Astrocyte of the hippocampus (primary cell): ENCODE results near the gene MTA3.
"Not testable (repeated sequence)": the region's sequence is repeated elsewhere in the genome, so short reads cannot be mapped to it uniquely, and the experiment has no call there.

Experiments
- DNase-seq: peaks from one replicate; pipeline ENCODE4 v3.0.0; 2011; ENCODE audit warnings: low read depth, low spot score

The MTA3 gene

DNA sequence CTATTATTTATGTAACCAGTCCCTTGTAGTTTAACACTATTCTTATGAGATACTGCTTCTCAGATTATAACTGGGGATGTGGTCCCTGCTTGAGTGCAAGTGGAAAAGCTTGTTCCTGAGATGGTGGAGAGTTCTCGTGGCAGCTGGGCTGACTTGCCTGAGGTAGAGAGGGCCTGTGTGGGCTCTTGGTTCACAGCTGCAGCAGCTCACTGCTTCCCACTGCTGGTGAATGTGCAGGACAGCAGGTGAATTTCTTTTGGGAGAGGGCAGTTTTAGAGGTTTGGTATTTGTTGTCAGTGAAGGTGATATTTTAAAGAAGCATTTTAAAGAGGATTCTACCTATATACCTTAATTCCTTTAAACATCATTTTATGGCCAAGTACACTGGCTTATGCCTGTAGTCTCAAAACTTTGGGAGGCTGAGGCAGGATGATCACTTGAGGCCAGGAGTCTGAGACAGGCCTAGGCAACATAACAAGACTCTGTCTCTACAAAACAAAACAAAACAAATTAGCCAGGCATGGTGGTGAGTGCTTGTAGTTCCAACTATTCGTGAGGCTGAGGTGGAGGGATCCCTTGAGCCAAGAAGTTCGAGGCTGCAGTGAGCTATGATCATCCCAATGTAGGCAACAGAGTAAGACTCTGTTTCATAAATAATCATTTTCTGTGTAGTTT is 94.8 kb downstream of the MTA3 start:
- DNase-seq = peak; percentile 86

DNA sequence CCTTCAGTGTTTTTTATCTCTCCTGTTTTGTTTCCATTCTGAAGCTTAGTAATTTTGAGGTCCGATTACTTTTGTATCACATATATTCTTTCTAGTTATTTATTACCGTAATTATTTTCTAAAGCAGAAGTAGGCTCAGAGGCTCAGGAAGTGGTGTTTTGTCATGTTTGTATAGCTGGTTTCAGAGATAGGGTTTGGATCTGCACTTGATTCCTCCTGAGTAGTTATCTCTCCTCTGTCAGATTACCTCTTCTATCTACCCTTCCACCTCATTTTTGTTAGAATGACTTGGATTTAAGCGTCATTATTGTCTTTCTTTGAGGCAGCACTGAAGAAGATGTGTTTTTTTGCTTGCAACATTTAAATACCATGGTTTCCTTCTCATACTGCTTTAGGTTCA is 95.4 kb downstream of the MTA3 start:
- no peak for DNase-seq

DNA sequence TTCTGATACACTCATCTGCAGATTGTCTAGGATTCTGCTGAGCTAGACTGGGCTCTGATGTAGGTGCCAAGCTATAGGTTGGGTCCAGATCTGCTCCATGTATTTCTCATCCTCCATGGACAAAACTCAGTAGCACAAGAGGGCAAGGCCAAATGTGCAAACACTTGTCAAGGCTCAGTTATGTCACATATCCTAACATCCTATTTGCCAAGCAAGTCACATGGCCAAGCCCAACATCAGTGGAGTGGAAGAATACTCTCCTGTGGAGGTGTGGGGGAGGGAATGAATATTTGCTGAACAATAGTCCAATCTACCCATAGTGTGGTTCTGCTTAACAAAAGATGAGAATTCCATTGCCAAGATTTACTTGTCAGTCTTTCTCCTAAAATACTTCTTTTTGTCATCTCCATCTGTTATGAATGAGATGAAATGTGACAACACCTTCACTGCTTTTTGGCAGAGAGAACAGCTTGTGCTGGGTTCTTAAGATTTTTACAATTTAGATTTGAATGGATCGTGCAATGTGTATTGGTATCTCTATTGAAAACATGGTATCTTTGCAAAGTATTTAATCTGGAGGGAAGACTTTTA is 105.7 kb downstream of the MTA3 start:
- no peak for DNase-seq

DNA sequence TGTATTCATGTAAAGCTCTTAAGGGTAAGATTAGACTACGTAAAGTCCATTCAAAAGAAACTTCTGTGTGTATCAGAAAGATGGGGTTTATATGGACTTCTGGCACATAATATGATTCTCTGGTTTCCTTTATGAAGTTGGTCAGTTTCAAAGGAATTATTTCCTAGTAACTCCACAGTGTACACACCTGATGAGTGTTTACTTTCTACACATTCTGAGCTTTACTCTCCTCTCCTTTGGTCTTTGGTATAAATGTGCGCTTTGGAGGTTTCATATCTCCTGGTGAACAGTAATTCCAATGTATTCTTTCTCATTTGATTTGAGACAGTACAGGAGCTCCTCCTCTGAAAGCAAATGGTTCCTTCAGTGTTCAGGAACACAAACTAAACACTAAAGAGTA is 107.4 kb downstream of the MTA3 start:
- DNase-seq = no peak

DNA sequence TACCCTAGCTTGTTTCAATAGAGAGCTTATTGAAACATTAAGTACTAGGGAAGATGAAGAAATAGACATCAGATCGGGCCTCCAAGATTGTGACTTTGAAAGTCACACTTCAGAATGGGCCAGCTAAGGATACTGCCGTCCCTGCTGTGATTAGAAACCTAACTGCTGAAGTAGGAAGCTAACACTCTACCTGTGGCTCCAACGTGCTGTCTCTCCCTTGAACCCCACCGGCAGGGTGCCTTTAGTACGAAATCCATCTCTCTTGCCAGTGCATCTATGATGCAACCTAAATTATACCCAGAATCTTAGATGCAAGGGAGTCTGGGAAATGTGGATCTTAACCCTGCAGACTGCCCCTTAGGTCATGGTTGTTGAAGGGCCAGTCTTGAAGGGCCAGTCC is 116.9 kb downstream of the MTA3 start:
- DNase-seq = no peak

DNA sequence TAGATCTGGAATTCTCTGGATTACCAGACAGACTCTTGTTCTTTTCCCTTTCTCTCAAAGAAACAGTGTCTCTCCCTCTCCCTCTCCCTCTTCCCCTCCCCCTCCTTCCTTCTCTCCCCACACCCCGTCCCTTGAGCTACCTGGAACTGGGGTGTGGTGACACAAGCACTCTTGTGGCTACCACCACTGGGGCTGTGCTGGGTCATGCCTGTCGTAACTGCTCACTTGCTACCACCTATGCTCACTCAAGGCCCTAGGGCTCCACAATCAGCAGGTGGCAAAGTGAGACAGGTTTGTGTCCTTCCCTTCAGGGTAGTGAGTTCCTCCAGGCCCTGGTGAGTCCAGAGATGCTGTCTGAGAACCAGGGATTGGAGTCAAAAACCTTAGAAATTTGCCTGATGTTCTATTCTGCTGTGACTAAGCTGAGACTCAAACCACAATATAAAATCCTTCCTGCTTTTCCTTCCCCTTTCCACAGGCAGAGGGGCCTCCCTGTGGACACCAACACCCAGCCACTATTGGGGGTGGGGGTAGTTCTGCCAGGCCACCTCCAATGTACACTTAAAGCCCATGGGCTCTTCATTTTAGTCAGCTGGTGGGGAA is 124.7 kb downstream of the MTA3 start:
- DNase-seq = peak; percentile 16

DNA sequence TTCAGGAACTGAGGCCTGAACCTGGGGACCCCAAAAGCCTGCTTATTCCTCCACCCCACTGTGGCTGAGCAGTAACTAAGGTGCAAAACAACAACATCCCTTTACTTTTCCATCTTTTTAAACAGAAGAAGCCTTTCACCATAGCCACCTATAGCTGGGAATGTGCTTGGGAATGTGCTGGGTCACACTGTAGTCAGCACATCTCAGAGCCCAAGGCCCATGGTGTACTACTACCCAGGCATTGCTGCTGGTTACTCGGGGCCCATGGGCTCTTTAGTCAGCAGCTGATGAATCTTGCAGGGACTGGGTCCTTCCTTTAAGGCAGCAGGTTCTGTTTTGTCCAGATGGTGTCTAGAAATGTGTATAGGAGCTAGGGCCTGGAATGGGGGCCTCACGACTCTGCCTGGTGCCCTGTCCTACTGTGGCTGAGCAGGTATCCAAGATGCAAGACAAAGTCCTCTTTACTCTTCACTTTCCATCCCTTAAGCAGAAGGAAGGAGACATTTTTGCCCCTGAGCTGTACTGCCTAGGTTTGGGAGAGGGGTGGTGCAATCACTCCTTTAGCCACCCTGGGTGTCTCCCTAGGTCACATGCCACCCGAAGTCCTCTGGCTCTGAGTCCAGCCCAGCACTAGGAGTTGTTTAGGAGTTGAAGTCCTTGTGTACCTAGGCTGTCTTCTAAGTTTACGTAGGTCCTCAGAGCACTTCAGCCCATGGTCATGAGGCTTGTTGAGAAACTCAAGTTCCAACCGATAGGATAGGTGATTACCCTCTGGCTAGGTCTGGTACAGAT is 125.5 kb downstream of the MTA3 start:
- DNase-seq = no peak

DNA sequence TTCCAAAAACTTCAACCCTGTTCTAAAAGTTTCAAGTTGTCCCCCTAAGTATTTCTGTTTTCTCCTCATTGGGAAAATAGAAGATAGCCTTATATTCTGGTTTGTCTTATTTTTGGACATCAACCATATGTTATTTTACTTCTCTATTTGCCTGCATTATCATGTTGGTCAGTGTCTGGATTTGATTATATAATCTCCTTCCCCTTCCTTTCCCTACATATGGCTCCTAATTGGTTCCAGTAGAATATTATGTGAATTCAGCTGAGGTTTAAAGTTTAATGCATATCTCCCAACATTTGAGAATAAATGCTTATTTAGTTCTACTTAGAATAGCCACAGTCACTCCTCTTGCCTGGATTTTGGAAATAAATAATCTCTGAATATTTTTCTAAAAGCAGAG is 128.6 kb downstream of the MTA3 start:
- no peak for DNase-seq

DNA sequence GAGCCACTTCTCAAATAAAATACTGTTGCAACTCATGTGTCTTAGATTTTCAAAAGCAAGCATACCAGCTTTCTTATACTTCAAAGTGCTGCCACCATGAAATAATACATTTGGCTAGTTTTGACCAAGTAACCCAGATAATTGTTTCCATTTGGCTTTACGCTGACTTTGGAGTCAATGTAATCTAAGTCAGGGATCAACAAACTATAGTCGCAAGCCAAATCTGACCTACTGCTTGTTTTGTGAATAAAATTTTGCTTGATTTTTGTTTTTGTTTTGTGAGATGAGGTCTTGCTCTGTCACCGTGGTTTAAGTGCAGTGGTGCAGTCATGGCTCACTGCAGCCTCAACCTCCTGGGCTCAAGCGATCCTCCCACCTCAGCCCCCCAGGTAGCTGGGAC is 130.5 kb downstream of the MTA3 start:
- no peak for DNase-seq

DNA sequence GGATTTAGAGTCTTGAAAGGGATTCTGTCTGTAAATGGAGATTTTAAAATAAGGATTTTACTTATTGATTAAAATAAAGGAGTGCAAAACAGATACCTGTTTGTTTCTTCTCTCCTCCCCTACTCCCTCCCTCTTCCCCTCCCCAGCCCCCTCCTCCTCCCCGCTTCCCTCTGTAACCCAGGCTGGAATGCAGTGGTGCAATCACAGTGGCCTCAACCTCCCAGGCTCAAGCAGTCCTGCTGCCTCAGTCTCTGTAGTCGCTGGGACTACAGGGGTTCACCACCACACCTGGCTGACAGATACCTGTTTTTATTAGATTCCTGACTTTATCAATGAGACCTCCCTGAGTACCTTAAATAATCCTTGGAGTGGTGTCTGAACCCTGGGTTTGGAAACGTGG is 138.4 kb downstream of the MTA3 start:
- peak; percentile 13 for DNase-seq

DNA sequence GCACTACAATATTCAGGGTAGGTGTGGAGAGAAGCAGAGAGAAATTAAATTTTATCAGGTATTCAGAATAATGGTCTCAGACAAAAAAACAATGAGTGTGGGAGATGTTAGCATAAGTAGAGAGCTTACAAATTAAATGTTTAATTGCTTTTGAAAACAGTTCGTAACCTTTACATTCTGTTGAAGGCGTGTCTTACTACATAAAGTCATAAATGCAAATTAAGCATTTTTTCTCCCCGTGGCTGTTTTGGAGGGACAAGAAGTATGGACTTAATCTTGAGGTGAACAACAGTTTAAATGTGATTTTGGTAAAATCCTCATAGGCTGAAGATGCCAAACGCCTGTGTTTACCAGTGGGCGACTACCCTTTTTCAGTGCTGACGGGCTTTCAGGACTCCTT is 139.7 kb downstream of the MTA3 start:
- DNase-seq = no peak

DNA sequence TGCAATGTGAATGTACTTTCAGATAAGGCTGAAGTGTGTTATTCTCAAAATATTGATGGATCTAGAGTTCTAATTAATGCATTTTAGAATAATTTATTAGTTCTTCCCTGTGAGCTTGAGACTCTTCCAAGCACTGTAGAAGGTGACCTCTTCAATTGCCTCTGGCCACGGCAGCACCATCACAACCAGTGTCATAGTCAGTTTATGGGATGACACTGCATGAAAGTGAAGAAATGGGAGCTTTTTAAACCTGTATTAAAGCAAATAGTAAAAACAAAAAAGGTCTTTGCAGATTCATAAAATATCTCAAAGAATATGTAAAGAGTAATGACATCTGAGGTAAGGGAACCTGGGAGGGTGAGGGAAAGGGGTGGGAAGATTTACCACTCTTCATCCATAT is 143.5 kb downstream of the MTA3 start:
- DNase-seq = no peak

DNA sequence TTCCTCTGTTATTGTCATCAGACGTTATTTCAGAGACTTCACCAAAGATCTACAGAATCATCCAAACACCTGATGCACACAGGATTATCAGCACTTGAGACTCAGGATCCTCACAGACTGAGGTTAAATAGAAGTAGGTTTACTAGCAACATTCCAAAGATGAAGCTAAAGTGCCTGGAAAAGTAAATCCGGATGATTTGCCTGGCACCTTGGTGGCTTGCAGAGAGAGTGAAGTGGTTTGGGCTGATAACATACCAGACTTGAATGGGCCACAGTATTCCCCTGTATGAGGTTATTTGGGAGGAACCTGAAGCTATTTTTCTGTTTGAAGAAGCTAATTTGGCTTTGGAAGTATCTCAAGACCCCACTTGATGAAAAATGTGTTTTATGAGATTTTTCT is 144.5 kb downstream of the MTA3 start:
- DNase-seq = no peak

DNA sequence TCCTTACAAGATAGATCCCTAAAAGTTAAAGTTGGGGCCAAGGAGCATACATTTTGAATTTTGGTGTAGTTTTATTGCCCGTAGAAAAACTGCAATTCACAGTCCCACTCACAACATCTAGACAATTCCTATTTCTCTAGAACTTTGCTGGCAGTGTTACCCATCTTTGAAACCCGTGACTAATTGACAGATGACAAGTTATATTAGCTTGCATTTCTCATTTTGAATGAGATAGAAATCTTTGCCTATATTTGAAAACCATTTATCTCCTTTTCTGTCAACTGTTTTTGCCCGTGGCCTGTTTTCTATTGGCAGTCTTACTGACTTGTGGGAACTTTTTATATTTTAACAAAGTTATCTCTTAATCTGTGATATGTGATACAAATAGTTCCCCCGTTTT is 145.5 kb downstream of the MTA3 start:
- DNase-seq = no peak

DNA sequence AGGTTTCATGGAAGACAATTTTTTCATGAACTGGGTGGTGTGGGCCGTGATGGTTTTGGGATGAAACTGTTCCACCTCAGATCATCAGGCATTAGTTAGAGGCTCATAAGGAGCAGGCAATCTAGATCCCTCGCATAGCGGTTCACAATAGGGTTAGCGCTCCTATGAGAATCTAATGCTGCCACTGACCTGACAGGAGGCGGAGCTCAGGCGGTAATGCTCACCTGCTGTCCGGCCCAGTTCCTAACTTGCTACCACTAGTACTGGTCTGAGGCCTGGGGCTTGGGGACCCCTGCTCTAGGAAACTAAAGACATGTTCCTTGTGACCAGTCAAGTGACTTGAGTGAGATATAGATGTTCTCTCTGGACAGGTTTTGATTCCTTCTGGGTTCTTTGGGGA is 146.3 kb downstream of the MTA3 start:
- no peak for DNase-seq

DNA sequence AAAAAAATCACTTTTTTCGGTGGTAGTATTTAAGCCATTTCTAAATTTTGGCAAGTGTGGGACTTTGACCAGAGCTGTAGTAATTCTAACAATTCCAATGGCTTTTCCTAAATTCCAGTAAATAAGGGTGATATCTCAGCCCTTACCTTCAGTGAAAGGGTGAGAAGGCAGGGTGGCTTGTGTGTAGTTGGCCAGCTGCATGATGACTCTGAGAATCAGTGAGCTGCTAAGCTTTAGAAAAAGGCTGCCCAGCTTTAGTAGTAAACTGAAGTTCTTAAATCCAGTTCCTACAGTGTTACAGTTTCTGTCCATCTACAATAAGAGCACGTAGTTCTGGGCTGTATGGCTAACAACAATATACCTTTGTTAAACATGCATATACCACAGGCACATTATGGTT is 153.5 kb downstream of the MTA3 start:
- no peak for DNase-seq

DNA sequence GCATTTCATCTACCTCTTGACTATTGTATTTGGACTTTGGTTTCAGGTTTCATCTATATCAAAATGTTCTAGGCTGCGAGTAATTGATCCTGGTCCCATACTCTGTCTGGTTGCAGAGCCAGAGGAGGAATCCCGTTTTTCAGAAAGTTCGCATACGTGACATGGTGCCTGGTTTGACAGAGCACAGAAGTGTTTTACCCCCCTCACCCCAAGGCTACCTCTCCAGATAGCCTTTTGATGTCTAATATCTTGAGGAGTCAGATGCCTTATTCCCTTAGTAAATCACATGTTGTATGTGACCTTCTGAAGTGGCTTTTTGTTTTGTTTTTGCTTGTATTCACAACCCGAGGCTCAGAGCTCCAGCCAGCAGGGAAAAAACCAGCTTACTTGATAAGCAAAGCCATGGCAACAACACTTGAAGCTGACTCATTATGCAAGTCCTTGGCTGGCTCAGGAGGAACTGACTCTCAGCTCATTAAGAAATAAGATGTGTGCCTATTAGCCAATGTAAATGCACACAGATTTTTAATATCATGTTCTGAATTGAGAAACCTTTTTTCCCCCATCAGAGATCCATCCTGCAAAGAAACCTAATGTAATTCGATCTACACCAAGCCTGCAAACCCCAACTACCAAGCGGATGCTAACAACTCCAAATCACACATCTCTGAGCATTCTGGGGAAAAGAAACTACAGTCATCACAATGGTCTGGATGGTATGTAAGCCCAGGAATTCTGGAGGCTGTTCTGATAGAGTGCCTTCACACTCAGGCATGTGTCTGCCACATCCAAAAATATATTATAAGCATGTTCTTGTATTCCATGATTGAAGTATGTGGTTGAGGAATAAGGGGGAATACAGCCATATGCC is 154.1 kb downstream of the MTA3 start:
- peak; percentile 93 for DNase-seq

DNA sequence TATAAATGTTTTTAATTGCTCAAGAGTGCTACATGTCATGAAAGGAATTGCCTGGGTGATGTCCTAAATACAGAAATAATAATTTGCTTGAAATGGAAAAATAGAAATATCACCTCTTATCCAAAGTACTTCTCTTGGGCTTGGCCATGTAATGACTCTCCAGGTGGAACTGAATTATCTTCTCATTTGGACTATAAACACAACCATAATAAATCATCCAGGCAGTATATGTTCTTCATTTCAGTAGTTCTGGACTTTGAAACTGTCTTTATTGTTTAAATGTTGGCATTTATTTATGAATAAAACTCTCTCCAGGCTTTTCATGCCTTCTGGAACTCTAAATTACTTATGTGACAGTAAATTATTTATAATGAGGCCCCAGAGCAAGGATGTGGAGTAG is 155.0 kb downstream of the MTA3 start:
- DNase-seq = no peak

DNA sequence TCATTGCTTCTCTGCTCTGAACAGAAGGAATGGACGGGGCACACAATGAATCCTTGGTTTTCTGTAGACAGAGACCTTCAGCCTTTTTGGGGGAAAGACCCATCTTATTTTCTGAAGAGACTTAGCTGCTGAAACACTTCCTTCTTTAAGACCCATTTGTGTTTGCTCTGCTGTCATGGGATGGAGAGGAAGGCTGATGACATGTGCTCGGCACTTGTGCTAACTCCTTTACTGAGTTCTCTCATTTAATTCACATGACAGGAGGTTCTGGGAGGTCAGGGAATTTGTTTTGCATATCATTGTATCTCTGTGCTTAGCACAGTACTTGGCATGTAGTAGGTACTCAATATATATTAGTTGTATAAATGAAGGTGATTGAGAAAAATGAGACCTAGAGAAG is 156.5 kb downstream of the MTA3 start:
- DNase-seq = no peak

DNA sequence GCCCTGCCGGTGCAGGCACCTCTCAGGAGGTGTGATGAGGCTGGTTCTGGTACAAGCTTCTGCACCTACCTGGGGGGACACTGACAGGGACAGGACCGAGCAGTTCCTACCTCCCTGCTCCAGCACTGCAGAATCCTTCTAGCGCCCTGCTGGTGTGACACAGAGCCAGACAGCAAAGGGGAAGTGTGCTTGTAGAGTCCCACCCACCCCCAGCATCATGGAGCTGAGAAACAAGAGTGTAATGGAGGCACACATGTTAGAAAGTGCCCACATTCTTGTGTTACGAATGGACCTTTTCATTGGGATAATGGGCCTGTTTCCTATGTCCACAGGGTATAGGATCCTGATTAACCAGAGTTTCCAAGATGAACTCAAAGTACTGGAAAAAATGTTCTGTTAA is 157.2 kb downstream of the MTA3 start:
- no peak for DNase-seq

DNA sequence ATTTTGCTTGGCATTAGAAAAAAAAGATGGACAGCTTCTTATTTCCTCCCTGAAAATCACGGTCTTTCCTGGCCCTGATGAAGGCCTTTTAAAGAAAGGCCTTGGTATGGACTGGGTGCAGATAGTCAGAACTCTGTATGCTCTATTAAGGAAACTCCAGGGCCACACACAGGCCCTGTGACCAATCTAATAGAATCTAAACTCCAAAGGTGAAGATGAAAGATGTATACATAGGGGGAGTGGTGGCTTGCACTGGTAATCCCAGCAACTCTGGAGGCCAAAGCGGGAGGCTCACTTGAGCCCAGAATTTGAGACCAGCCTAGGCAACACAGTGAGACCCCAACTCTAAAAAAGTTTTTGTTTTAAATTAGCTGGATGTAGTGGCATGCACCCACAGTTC is 158.2 kb downstream of the MTA3 start:
- no peak for DNase-seq

DNA sequence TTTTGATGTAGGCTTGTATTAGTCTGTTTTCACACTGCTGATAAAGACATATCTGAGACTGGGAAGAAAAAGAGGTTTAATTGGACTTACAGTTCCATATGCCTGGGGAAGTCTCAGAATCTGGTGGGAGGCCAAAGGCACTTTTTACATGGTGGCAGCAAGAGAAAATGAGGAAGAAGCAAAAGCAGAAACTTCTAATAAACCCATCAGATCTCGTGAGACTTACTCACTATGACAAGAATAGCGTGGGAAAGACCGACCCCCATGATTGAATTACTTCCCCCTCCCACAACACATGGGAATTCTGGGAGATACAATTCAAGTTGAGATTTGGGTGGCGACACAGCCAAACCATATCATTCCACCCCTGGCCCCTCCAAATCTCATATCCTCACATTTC is 162.9 kb downstream of the MTA3 start:
- DNase-seq = not testable (repeated sequence)
